GM12878 (cell line): ENCODE data around the gene MAPK8IP1. TPM values are rescaled to one million over a fixed set of nuclear protein-coding genes. Genes with fewer than 3 reads are reported as not detected.
A peak's percentile ranks its signal among the peaks of the same experiment; 100 is the strongest.

Experiments used
- CBFB ChIP-seq: IDR thresholded peaks from 2 replicates; pipeline ENCODE4 v1.6.1; 2016; ENCODE audit warnings: antibody characterized with exemption, low read depth
- CHD2 ChIP-seq: IDR thresholded peaks from 2 replicates; pipeline ENCODE4 v1.6.1; 2011; ENCODE audit warnings: low read depth, low read length, improper control_type of control experiment, borderline replicate concordance
- MAX ChIP-seq: IDR thresholded peaks from 2 replicates; pipeline ENCODE4 v1.6.1; 2012; ENCODE audit warnings: low read depth, low read length, improper control_type of control experiment
- MEF2B ChIP-seq: fragments of 450-650 bp; IDR thresholded peaks from 2 replicates; pipeline ENCODE4 v1.6.1; 2018; ENCODE audit warnings: mild to moderate bottlenecking, moderate library complexity; ENCODE audit not compliant: partially characterized antibody, poor library complexity, severe bottlenecking
- MXI1 ChIP-seq: fragments of 150-350 bp; IDR thresholded peaks from 2 replicates; pipeline ENCODE4 v1.6.1; 2011; ENCODE audit warnings: low read depth, mild to moderate bottlenecking, inconsistent platforms, low read length, improper control_type of control experiment
- POLR2A ChIP-seq: IDR thresholded peaks from 2 replicates; pipeline ENCODE4 v1.6.1; 2011; ENCODE audit warnings: low read depth, mild to moderate bottlenecking, low read length
- ZBTB40 ChIP-seq: fragments of 450-650 bp; IDR thresholded peaks from 2 replicates; pipeline ENCODE4 v1.6.1; 2016; ENCODE audit warnings: mild to moderate bottlenecking, moderate library complexity, borderline replicate concordance
- polyA plus RNA-seq, 11 experiments: library from polyadenylated mRNA; depleted of rRNA in 4 of 11; unstranded in 6 of 11; stranded (reverse) in 5 of 11; fragments of >200 nt; fragmentation: Nextera tagmentation in 4 of 11; fragmentation: Illumina TruSeq in 1 of 11; extraction: Ambion mirVana in 4 of 11; extraction: Trizol in 1 of 11; gene quantifications; 1 replicate in 1 of 11; 2 replicates in 10 of 11; pipeline versions ENCODE4 v1.2.1 to v1.2.3, GENCODE V29; 2011 to 2016; ENCODE audit warnings: inconsistent platforms in 2 of 11, missing spikeins in 2 of 11, low read depth in 1 of 11
- total RNA-seq, 4 experiments: library from RNA; depleted of rRNA in 3 of 4; stranded (reverse); fragments of >200 nt in 3 of 4; fragmentation: Illumina TruSeq in 1 of 4; extraction: Trizol in 1 of 4; gene quantifications; 2 replicates each; pipeline versions ENCODE4 v1.2.1 to v1.2.3, GENCODE V29; 2013 to 2021

Gene MAPK8IP1
- total and polyA plus RNA-seq, 10 of the 15 experiments (the other 5 are each of a cell fraction or from before 2014, with no cell fraction given): 0.04 to 0.44 (median 0.11) TPM; not detected in 2

- TF ChIP-seq POLR2A (peak; percentile 99), ZBTB40 (no peak; the same call in 1 of the 2 replicates), MXI1 (peak; percentile 90), CHD2 (peak; percentile 73; the same call in 1 of the 2 replicates), MAX (peak; percentile 92), CBFB (no peak), MEF2B (peak; percentile 99)
These were observed 38.2 kb upstream of the MAPK8IP1 start, which contains the start of gene CRY2 (continued) for GRCh38 chr11:45846974-45847910.
